Stimulated activated CD4-positive, alpha-beta T cell treated with anti-CD3 and anti-CD28 coated beads, Interleukin-1b, Interleukin-23, amount 100 ng/mL, for 48 hours (primary cell): Measurements from ENCODE around the gene PIP5K1B.
A peak's percentile ranks its signal among the peaks of the same experiment; 100 is the strongest.
"Not testable (repeated sequence)": the region's sequence is repeated elsewhere in the genome, so short reads cannot be mapped to it uniquely, and the experiment has no call there.

Experiments used
- DNase-seq: peaks from one replicate; pipeline ENCODE4 v3.0.0-alpha.2; 2020

PIP5K1B gene

GRCh38 chr9:68966496-68966944, 261.5 kb downstream of the PIP5K1B start:
- no peak for DNase-seq

GRCh38 chr9:68967800-68968199, 262.8 kb downstream of the PIP5K1B start:
- no peak for DNase-seq

GRCh38 chr9:68969538-68969937, 264.5 kb downstream of the PIP5K1B start:
- no peak for DNase-seq

- DNase-seq, result no peak
These were observed 265.1 kb downstream of the PIP5K1B start for GRCh38 chr9:68970151-68970550.

GRCh38 chr9:68973619-68974018, 268.6 kb downstream of the PIP5K1B start:
- DNase-seq, result no peak

GRCh38 chr9:68974431-68974830, 269.4 kb downstream of the PIP5K1B start:
- peak; percentile 65 for DNase-seq

- no peak for DNase-seq
These were observed 269.9 kb downstream of the PIP5K1B start for GRCh38 chr9:68974901-68975300.

GRCh38 chr9:68975365-68976043, 270.5 kb downstream of the PIP5K1B start:
- no peak for DNase-seq

GRCh38 chr9:68978066-68978465, 273.0 kb downstream of the PIP5K1B start:
- no peak for DNase-seq

- no peak for DNase-seq
These were observed 273.5 kb downstream of the PIP5K1B start for GRCh38 chr9:68978501-68978900.

- peak; percentile 69 for DNase-seq
These were observed 274.7 kb downstream of the PIP5K1B start for GRCh38 chr9:68979538-68980314.

GRCh38 chr9:68980341-68980914, 275.4 kb downstream of the PIP5K1B start:
- DNase-seq, result no peak

GRCh38 chr9:68981789-68982188, 276.7 kb downstream of the PIP5K1B start:
- DNase-seq, result no peak

GRCh38 chr9:68983008-68983411, 278.0 kb downstream of the PIP5K1B start:
- no peak for DNase-seq

GRCh38 chr9:68983522-68984424, 278.7 kb downstream of the PIP5K1B start:
- no peak for DNase-seq

GRCh38 chr9:68986949-68987348, 281.9 kb downstream of the PIP5K1B start:
- DNase-seq, result not testable (repeated sequence)

- DNase-seq, result no peak
These were observed 286.4 kb downstream of the PIP5K1B start for GRCh38 chr9:68991457-68991856.

- no peak for DNase-seq
These were observed 290.7 kb downstream of the PIP5K1B start for GRCh38 chr9:68995776-68996175.

GRCh38 chr9:68996462-68996861, 291.4 kb downstream of the PIP5K1B start:
- no peak for DNase-seq

GRCh38 chr9:68997666-68998065, 292.6 kb downstream of the PIP5K1B start:
- no peak for DNase-seq

- DNase-seq, result no peak
These were observed 293.3 kb downstream of the PIP5K1B start for GRCh38 chr9:68998385-68998784.

- DNase-seq, result no peak
These were observed 293.8 kb downstream of the PIP5K1B start for GRCh38 chr9:68998812-68999211.
